ENCODE results near the gene CITED4. TPM values are rescaled to one million over a fixed set of nuclear protein-coding genes. Genes with fewer than 3 reads are reported as not detected.

The CITED4 gene
- total and polyA plus RNA-seq, 2 donors (not counting 3 experiments of a cell fraction or from before 2014, with no cell fraction given) = 3.8 to 11.3 TPM

DNA sequence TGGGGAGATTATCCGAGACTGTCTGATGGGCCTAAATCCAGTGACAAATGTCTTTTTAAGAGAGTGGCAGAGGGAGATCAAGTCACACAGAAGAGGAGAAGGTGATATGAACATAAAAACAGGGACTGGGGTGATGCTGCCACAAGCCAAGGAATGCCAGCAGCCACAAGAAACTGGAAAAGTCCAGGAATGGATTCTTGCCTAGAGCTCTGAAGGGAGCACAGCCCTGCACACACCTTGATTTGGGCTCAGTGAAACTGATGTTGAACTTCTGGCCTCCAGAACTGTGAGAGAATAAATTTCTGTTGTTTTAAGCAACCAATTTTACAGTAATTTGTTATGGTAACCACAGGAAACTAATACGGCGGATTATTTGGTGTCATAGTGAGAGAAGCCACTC, 19.5 kb downstream of the CITED4 start:
- dilution Hi-C loops (cut with MboI; ENCODE audit: extremely low pct_ligation_motif_present, low sequenced_read_pairs) = no loop called here
- no peak overlapping the region for H2AFZ ChIP-seq (ENCODE audit: low read depth, low read length)
- peaks cover 2% of the 10 kb centered on the region for H3K9me3 ChIP-seq (replicated peaks; ENCODE audit: control insufficient read depth, insufficient read depth, low read length)
- H3K4me3 ChIP-seq (replicated peaks in 1 of 3; ENCODE audit: insufficient read depth in 1 of 3, low read depth in 1 of 3, low read length in 3 of 3) = no peak overlapping the region
- BruUV-seq (replicated peaks) = no TSS peak
- intact Hi-C loops (cut with micrococcal nuclease) = no loop called here
- H3K4me1 ChIP-seq (ENCODE audit: control insufficient read depth, extremely low read depth, insufficient read depth, low read length) = peaks cover 13% of the 10 kb centered on the region
- H3K4me2 ChIP-seq (ENCODE audit: insufficient read depth, low read length) = no peak overlapping the region
- no peaks in the 10 kb centered on the region for H3K36me3 ChIP-seq (ENCODE audit: control insufficient read depth in 2 of 2, extremely low read depth in 1 of 2, insufficient read depth in 2 of 2, low read length in 2 of 2)
- no peaks in the 10 kb centered on the region for H4K20me1 ChIP-seq (replicated peaks; ENCODE audit: control insufficient read depth, extremely low read depth, insufficient read depth, low read length)
- FAIRE-seq = no peak
- H3K9me1 ChIP-seq (replicated peaks; ENCODE audit: control insufficient read depth, extremely low read depth, insufficient read depth, low read length) = no peaks in the 10 kb centered on the region
- no peaks in the 10 kb centered on the region for H3K79me2 ChIP-seq (ENCODE audit: control insufficient read depth, insufficient read depth, low read length)
- TF ChIP-seq FOS (IDR thresholded peaks at IDR 0.05; ENCODE audit: borderline replicate concordance, insufficient read depth, low read length) = no peak
- TF ChIP-seq POLR2AphosphoS5 (IDR thresholded peaks at IDR 0.05; ENCODE audit: insufficient read depth, low read depth, low read length) = no peak
- no peak for TF ChIP-seq MYC (IDR thresholded peaks at IDR 0.05; ENCODE audit: low read depth, low read length)
- TF ChIP-seq, protein P1, sequence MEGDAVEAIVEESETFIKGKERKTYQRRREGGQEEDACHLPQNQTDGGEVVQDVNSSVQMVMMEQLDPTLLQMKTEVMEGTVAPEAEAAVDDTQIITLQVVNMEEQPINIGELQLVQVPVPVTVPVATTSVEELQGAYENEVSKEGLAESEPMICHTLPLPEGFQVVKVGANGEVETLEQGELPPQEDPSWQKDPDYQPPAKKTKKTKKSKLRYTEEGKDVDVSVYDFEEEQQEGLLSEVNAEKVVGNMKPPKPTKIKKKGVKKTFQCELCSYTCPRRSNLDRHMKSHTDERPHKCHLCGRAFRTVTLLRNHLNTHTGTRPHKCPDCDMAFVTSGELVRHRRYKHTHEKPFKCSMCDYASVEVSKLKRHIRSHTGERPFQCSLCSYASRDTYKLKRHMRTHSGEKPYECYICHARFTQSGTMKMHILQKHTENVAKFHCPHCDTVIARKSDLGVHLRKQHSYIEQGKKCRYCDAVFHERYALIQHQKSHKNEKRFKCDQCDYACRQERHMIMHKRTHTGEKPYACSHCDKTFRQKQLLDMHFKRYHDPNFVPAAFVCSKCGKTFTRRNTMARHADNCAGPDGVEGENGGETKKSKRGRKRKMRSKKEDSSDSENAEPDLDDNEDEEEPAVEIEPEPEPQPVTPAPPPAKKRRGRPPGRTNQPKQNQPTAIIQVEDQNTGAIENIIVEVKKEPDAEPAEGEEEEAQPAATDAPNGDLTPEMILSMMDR (IDR thresholded peaks at IDR 0.05; ENCODE audit: extremely low read depth in 1 of 2, insufficient read depth in 1 of 2, low read depth in 1 of 2, low read length in 2 of 2) = no peak
- no peak for TF ChIP-seq GATA2 (IDR thresholded peaks at IDR 0.05; ENCODE audit: insufficient read depth, insufficient read length, low read depth, low read length)
- TF ChIP-seq, protein P2, sequence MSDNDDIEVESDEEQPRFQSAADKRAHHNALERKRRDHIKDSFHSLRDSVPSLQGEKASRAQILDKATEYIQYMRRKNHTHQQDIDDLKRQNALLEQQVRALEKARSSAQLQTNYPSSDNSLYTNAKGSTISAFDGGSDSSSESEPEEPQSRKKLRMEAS (IDR thresholded peaks at IDR 0.05; ENCODE audit: insufficient read depth, insufficient read length) = no peak
- TF ChIP-seq JUN (IDR thresholded peaks at IDR 0.05; ENCODE audit: borderline replicate concordance, insufficient read depth, insufficient read length, low read depth) = no peak
- TF ChIP-seq POLR2A (IDR thresholded peaks at IDR 0.05; ENCODE audit: low read depth, low read length) = no peak
- TF ChIP-seq EZH2 (IDR thresholded peaks at IDR 0.05; ENCODE audit: borderline replicate concordance, low read depth, low read length, severe bottlenecking) = no peak
- no peak for DNase-seq (ENCODE audit: low read depth, low spot score)
- POLR2A ChIA-PET = no interaction called here
- CTCF ChIA-PET = interaction anchor here (1.0 to 3.3 kb wide), 3 partner anchors 11 to 110 kb away, joined by 3 to 20 read pairs (median 7); no protein-coding TSS in a partner anchor
- H3K27me3 ChIP-seq (ENCODE audit: control insufficient read depth in 2 of 2, insufficient read depth in 2 of 2, low read length in 2 of 2) = peaks cover 27 to 32% of the 10 kb centered on the region in 2 experiments
- H3K9ac ChIP-seq (replicated peaks; ENCODE audit: extremely low read depth, insufficient read depth, low read length) = no peak overlapping the region
- H3K27ac ChIP-seq (ENCODE audit: insufficient read depth, low read depth, low read length) = no peak overlapping the region
